ENCODE measurements around the gene TSPEAR.

TSPEAR gene

GRCh38 chr21:44726826-44727225 lies 15.5 kb upstream of the TSPEAR start:
- peak in 2 of 42 donors; percentile 18 to 21 for DNase-seq
- intact Hi-C loops (cut with DNase I): no loop called here

GRCh38 chr21:44724926-44725325 lies 13.6 kb upstream of the TSPEAR start:
- DNase-seq: peak in 1 of 42 donors; percentile 13
- intact Hi-C loops (cut with DNase I): no loop called here

GRCh38 chr21:44724196-44724595 lies 12.8 kb upstream of the TSPEAR start:
- no peak for DNase-seq
- intact Hi-C loops (cut with DNase I): no loop called here

- intact Hi-C loops (cut with DNase I): no loop called here
- peak in 38 of 42 donors; percentile 18 to 84 (median 56) for DNase-seq
Observed at GRCh38 chr21:44723177-44724131, 12.1 kb upstream of the TSPEAR start.

GRCh38 chr21:44722731-44723130 lies 11.4 kb upstream of the TSPEAR start:
- DNase-seq: peak in 2 of 42 donors; percentile 26 to 32
- intact Hi-C loops (cut with DNase I): no loop called here

GRCh38 chr21:44720170-44720569 lies 8.8 kb upstream of the TSPEAR start:
- intact Hi-C loops (cut with DNase I): no loop called here

GRCh38 chr21:44718571-44718970 lies 7.2 kb upstream of the TSPEAR start:
- peak in 2 of 42 donors; percentile 7 to 8 for DNase-seq
- intact Hi-C loops (cut with DNase I): no loop called here

More at GRCh38 chr21:44720170-44720569, 8.8 kb upstream of the TSPEAR start:
- no peak for DNase-seq

- DNase-seq: no peak
- intact Hi-C loops (cut with DNase I): no loop called here
Observed at GRCh38 chr21:44718093-44718492, 6.7 kb upstream of the TSPEAR start.

- intact Hi-C loops (cut with DNase I): no loop called here
- no peak for DNase-seq
Observed at GRCh38 chr21:44716984-44717383, 5.6 kb upstream of the TSPEAR start.

- intact Hi-C loops (cut with DNase I): no loop called here
- DNase-seq: peak in 4 of 42 donors; percentile 0 to 26 (median 6)
Observed at GRCh38 chr21:44714905-44715304, 3.5 kb upstream of the TSPEAR start.

GRCh38 chr21:44713846-44714245 lies 2.5 kb upstream of the TSPEAR start:
- peak in 8 of 42 donors; percentile 4 to 35 (median 16) for DNase-seq
- intact Hi-C loops (cut with DNase I): no loop called here

- DNase-seq: peak in 6 of 42 donors; percentile 2 to 24 (median 9)
Observed at GRCh38 chr21:44713130-44713529, 1.8 kb upstream of the TSPEAR start.

GRCh38 chr21:44712203-44713028 lies 1.0 kb upstream of the TSPEAR start:
- peak in 8 of 42 donors; percentile 4 to 23 (median 6) for DNase-seq
- intact Hi-C loops (cut with DNase I): no loop called here

More at GRCh38 chr21:44713130-44713529, 1.8 kb upstream of the TSPEAR start:
- intact Hi-C loops (cut with DNase I): no loop called here

GRCh38 chr21:44710756-44711326 lies 531 bp downstream of the TSPEAR start:
- DNase-seq: peak in 12 of 42 donors; percentile 6 to 62 (median 30)
- intact Hi-C loops (cut with DNase I): no loop called here

- intact Hi-C loops (cut with DNase I): no loop called here
- peak in 9 of 42 donors; percentile 9 to 42 (median 29) for DNase-seq
Observed at GRCh38 chr21:44710294-44710665, 1.1 kb downstream of the TSPEAR start.

- intact Hi-C loops (cut with DNase I): no loop called here
- DNase-seq: peak; percentile 36 to 90 (median 74)
Observed at GRCh38 chr21:44709426-44710293, 1.7 kb downstream of the TSPEAR start.

GRCh38 chr21:44708866-44709425 lies 2.4 kb downstream of the TSPEAR start:
- peak in 5 of 42 donors; percentile 9 to 42 (median 25) for DNase-seq
- intact Hi-C loops (cut with DNase I): no loop called here

Measured in head of caudate nucleus (tissue), 42 donors.